HCT116 (cell line): Measurements from ENCODE around the gene GMDS. TPM values are rescaled to one million over a fixed set of nuclear protein-coding genes. Genes with fewer than 3 reads are reported as not detected.

ENCODE experiments used
- ATAC-seq: fragments of 200-7000 bp; cut with Tn5 transposase; 2 replicates; pipeline ENCODE4 v1.9.1; 2020; ENCODE audit warnings: mild to moderate bottlenecking, moderate library complexity
- BruUV-seq: library from RNA; stranded (reverse); fragments of 400-500 nt; replicated peaks from 2 replicates; lab custom pipeline; 2021; lab: Mats Ljungman, UMichigan
- CTCF ChIA-PET: fragments of 300-600 bp; sonication (Branson Sonifier 250); formaldehyde crosslinking; loops from one replicate; lab custom pipeline; 2021; ENCODE audit warnings: antibody characterized with exemption; lab: Charles Lee
- POLR2A ChIA-PET: fragments of 300-600, 350-600 bp; sonication (Branson Sonifier 250); formaldehyde crosslinking; loops from one replicate; lab custom pipeline; 2021; ENCODE audit warnings: antibody characterized with exemption; lab: Charles Lee
- RAD21 ChIA-PET, 2 experiments: fragments of 300-600 bp; sonication (Branson Sonifier 250); formaldehyde crosslinking; loops; one replicate each; lab custom pipeline; 2023; ENCODE audit warnings: low total read pairs in 2 of 2; ENCODE audit not compliant: uncharacterized antibody in 2 of 2, unreplicated experiment in 2 of 2, low non-redundant PET in 1 of 2; lab: Charles Lee
- DNase-seq: peaks from one replicate; pipeline ENCODE4 v3.0.0-alpha.2; 2010; ENCODE audit warnings: low read depth, low spot score
- H2AFZ ChIP-seq: fragments of 200-600 bp; shearing (Covaris generic), sonication (generic); 2 replicates; pipeline ENCODE4 v1.6.1; 2017; ENCODE audit warnings: low read depth, mixed run types, mixed read lengths, antibody characterized with exemption, low read length; ENCODE audit not compliant: poor library complexity, severe bottlenecking
- H3K27ac ChIP-seq: 2 replicates; pipeline ENCODE4 v1.5.1; 2012; ENCODE audit warnings: low read depth, low read length
- H3K27me3 ChIP-seq: fragments of 200-600 bp; sonication (generic); 2 replicates; pipeline ENCODE4 v1.6.1; 2016; ENCODE audit warnings: mixed run types, low read length, mixed read lengths; ENCODE audit not compliant: insufficient read depth
- H3K36me3 ChIP-seq, 2 experiments: fragments of 200-500 bp in 1 of 2; fragments of 200-600 bp in 1 of 2; sonication (Bioruptor generic) in 1 of 2; sonication (generic) in 1 of 2; 2 replicates each; pipeline versions ENCODE4 v1.5.1 to v1.6.1; 2014 to 2016; ENCODE audit warnings: low read length in 2 of 2, inconsistent platforms in 1 of 2, mixed read lengths in 1 of 2, mixed run types in 1 of 2; ENCODE audit not compliant: insufficient read depth in 2 of 2, control insufficient read depth in 1 of 2
- H3K4me1 ChIP-seq, 2 experiments: fragments of 200-600 bp in 1 of 2; sonication (generic) in 1 of 2; 2 replicates each; pipeline versions ENCODE4 v1.5.1 to v1.6.1; 2012 to 2017; ENCODE audit warnings: low read length in 2 of 2, inconsistent platforms in 1 of 2, mild to moderate bottlenecking in 1 of 2, mixed read lengths in 1 of 2, mixed run types in 1 of 2, moderate library complexity in 1 of 2; ENCODE audit not compliant: insufficient read depth in 2 of 2, control insufficient read depth in 1 of 2
- H3K4me2 ChIP-seq: fragments of 200-600 bp; sonication (generic); 2 replicates; pipeline ENCODE4 v1.6.1; 2017; ENCODE audit warnings: mixed run types, low read length, mixed read lengths
- H3K4me3 ChIP-seq, 2 experiments: fragments of 200-600 bp in 1 of 2; sonication (generic) in 1 of 2; replicated peaks in 1 of 2; 2 replicates each; pipeline ENCODE4 v1.5.1; 2011 to 2016; ENCODE audit warnings: low read length in 2 of 2, control low read depth in 1 of 2, low read depth in 1 of 2, mild to moderate bottlenecking in 1 of 2, mixed read lengths in 1 of 2, mixed run types in 1 of 2
- H3K79me2 ChIP-seq: fragments of 200-600 bp; sonication (generic); 2 replicates; pipeline ENCODE4 v1.6.1; 2017; ENCODE audit warnings: mild to moderate bottlenecking, mixed run types, low read length, moderate library complexity, mixed read lengths; ENCODE audit not compliant: insufficient read depth
- H3K9ac ChIP-seq: fragments of 200-600 bp; sonication (generic); 2 replicates; pipeline ENCODE4 v1.6.1; 2016; ENCODE audit warnings: low read length, mixed read lengths
- H3K9me2 ChIP-seq: fragments of 200-600 bp; sonication (generic), shearing (Covaris generic); 2 replicates; pipeline ENCODE4 v1.6.1; 2017; ENCODE audit warnings: mixed run types, mild to moderate bottlenecking, moderate library complexity; ENCODE audit not compliant: insufficient read depth
- H3K9me3 ChIP-seq, 2 experiments: fragments of 200-500 bp in 1 of 2; fragments of 200-600 bp in 1 of 2; sonication (Bioruptor generic) in 1 of 2; sonication (generic) in 1 of 2; 2 replicates each; pipeline ENCODE4 v1.6.1; 2014 to 2017; ENCODE audit warnings: low read length in 2 of 2, mixed read lengths in 2 of 2, inconsistent platforms in 1 of 2, low read depth in 1 of 2, mild to moderate bottlenecking in 1 of 2, mixed run types in 1 of 2, moderate library complexity in 1 of 2; ENCODE audit not compliant: control insufficient read depth in 1 of 2, insufficient read depth in 1 of 2
- H4K20me1 ChIP-seq: fragments of 200-600 bp; sonication (generic), shearing (Covaris generic); 2 replicates; pipeline ENCODE4 v1.6.1; 2017; ENCODE audit warnings: mixed run types, mild to moderate bottlenecking, moderate library complexity; ENCODE audit not compliant: insufficient read depth
- ATF3 ChIP-seq: IDR thresholded peaks from 2 replicates; pipeline ENCODE4 v1.6.1; 2012
- CEBPB ChIP-seq: IDR thresholded peaks from 2 replicates; pipeline ENCODE4 v1.6.1; 2012; ENCODE audit warnings: low read depth
- CTCF ChIP-seq, 3 experiments: fragments of 200-600 bp in 1 of 3; sonication (generic) in 1 of 3; IDR thresholded peaks in 2 of 3; conservative IDR thresholded peaks in 1 of 3; 2 replicates each; pipeline ENCODE4 v1.5.1; 2012 to 2017; ENCODE audit warnings: low read depth in 2 of 3, low read length in 2 of 3, antibody characterized with exemption in 1 of 3, borderline replicate concordance in 1 of 3, control low read depth in 1 of 3, mild to moderate bottlenecking in 1 of 3, mixed read lengths in 1 of 3, mixed run types in 1 of 3, moderate library complexity in 1 of 3; ENCODE audit not compliant: insufficient read depth in 1 of 3
- ELF1 ChIP-seq: IDR thresholded peaks from 2 replicates; pipeline ENCODE4 v1.6.1; 2012; ENCODE audit warnings: low read depth, borderline replicate concordance
- EZH2 ChIP-seq: fragments of 200-600 bp; sonication (generic); IDR thresholded peaks from 2 replicates; pipeline ENCODE4 v1.6.1; 2017; ENCODE audit warnings: antibody characterized with exemption, mixed run types
- FOSL1 ChIP-seq: IDR thresholded peaks from 2 replicates; pipeline ENCODE4 v1.6.1; 2012; ENCODE audit warnings: low read depth
- JUND ChIP-seq: IDR thresholded peaks from 2 replicates; pipeline ENCODE4 v1.6.1; 2012
- MAX ChIP-seq: IDR thresholded peaks from 2 replicates; pipeline ENCODE4 v1.6.1; 2012
- POLR2A ChIP-seq: IDR thresholded peaks from 2 replicates; pipeline ENCODE4 v1.7.0; 2011; ENCODE audit warnings: borderline replicate concordance; ENCODE audit not compliant: insufficient read depth, insufficient read length; ENCODE audit errors: extremely low read depth
- POLR2AphosphoS5 ChIP-seq: IDR thresholded peaks from 2 replicates; pipeline ENCODE4 v1.6.1; 2011; ENCODE audit warnings: mild to moderate bottlenecking, low read depth, low read length, moderate library complexity
- SIN3A ChIP-seq: IDR thresholded peaks from 2 replicates; pipeline ENCODE4 v1.6.1; 2012; ENCODE audit warnings: low read depth
- SP1 ChIP-seq: IDR thresholded peaks from 2 replicates; pipeline ENCODE4 v1.6.1; 2012; ENCODE audit warnings: low read depth
- SRF ChIP-seq: IDR thresholded peaks from 2 replicates; pipeline ENCODE4 v1.6.1; 2012; ENCODE audit warnings: low read depth
- TCF7L2 ChIP-seq: IDR thresholded peaks from 2 replicates; pipeline ENCODE4 v1.7.0; 2011; ENCODE audit warnings: borderline replicate concordance, inconsistent platforms; ENCODE audit not compliant: insufficient read depth, insufficient read length; ENCODE audit errors: extremely low read depth
- YY1 ChIP-seq: IDR thresholded peaks from 2 replicates; pipeline ENCODE4 v1.6.1; 2011; ENCODE audit warnings: low read length, low read depth, moderate library complexity, mild to moderate bottlenecking; ENCODE audit not compliant: insufficient replicate concordance; ENCODE audit errors: extremely low read depth
- ZBTB33 ChIP-seq: IDR thresholded peaks from 2 replicates; pipeline ENCODE4 v1.6.1; 2011; ENCODE audit warnings: mild to moderate bottlenecking, low read length, moderate library complexity; ENCODE audit not compliant: insufficient replicate concordance; ENCODE audit errors: extremely low read depth
- ZNF274 ChIP-seq: fragments of 200-500 bp; sonication (Bioruptor generic); IDR thresholded peaks from 2 replicates; pipeline ENCODE4 v1.6.1; 2014; ENCODE audit warnings: mild to moderate bottlenecking, low read depth, low read length, inconsistent platforms
- intact Hi-C: fragments of 100-400 bp; cut with micrococcal nuclease; formaldehyde crosslinking; loops from 2 replicates; pipeline ENCODE4 v1.10.0; 2022
- total RNA-seq: library from RNA; stranded (reverse); gene quantifications from one replicate; pipeline ENCODE4 v1.2.1, GENCODE V29; 2021; ENCODE audit not compliant: unreplicated experiment

GMDS gene
- total RNA-seq, 1 experiment from 2014 or later: 34.4 TPM

GRCh38 chr6:1851681-1852456 lies 393.5 kb downstream of the GMDS start:
- Histone ChIP-seq H3K9me2 (no peaks in the 10 kb centered on the region), H3K79me2 (no peaks in the 10 kb centered on the region), H2AFZ (no peak overlapping the region), H3K27me3 (no peaks in the 10 kb centered on the region), H3K4me3 (no peak overlapping the region), H3K9ac (no peak overlapping the region), H4K20me1 (no peaks in the 10 kb centered on the region), H3K27ac (no peak overlapping the region), H3K4me1 (no peaks in the 10 kb centered on the region), H3K9me3 (no peaks in the 10 kb centered on the region), H3K4me2 (no peak overlapping the region), H3K36me3 (no peaks in the 10 kb centered on the region)
- DNase-seq: no peak
- TF ChIP-seq ZNF274: no peak
- no peak for TF ChIP-seq MAX
- TF ChIP-seq ZBTB33: no peak
- TF ChIP-seq POLR2AphosphoS5: no peak
- TF ChIP-seq POLR2A: no peak
- TF ChIP-seq ATF3: no peak
- no peak for TF ChIP-seq CEBPB
- no peak for TF ChIP-seq ELF1
- TF ChIP-seq FOSL1: no peak
- no peak for TF ChIP-seq JUND
- TF ChIP-seq SRF: no peak
- TF ChIP-seq EZH2: no peak
- TF ChIP-seq SP1: no peak
- no peak for TF ChIP-seq SIN3A
- TF ChIP-seq YY1: no peak
- no peak for TF ChIP-seq CTCF (IDR thresholded peaks at IDR 0.05 in 2 of 3, conservative IDR thresholded peaks at IDR 0.05 in 1 of 3; ENCODE audit: borderline replicate concordance in 1 of 3, insufficient read depth in 1 of 3, low read depth in 2 of 3, low read length in 2 of 3)
- TF ChIP-seq TCF7L2: no peak
- ChIA-PET RAD21 (no interaction called here), CTCF (no interaction called here), POLR2A (no interaction called here)
- BruUV-seq: no TSS peak
- intact Hi-C loops: no loop called here
- ATAC-seq: no peak
